DMS114 treated with DMSO at 0.1 percent for 48 hours (cell line): ENCODE results near the gene MRPS2.
"Not testable (repeated sequence)": the region's sequence is repeated elsewhere in the genome, so short reads cannot be mapped to it uniquely, and the experiment has no call there.

Source experiments
- DNase-seq: peaks from one replicate; lab custom pipeline; 2025; ENCODE audit not compliant: unreplicated experiment; lab: John Stamatoyannopoulos, UW

Gene MRPS2

DNA sequence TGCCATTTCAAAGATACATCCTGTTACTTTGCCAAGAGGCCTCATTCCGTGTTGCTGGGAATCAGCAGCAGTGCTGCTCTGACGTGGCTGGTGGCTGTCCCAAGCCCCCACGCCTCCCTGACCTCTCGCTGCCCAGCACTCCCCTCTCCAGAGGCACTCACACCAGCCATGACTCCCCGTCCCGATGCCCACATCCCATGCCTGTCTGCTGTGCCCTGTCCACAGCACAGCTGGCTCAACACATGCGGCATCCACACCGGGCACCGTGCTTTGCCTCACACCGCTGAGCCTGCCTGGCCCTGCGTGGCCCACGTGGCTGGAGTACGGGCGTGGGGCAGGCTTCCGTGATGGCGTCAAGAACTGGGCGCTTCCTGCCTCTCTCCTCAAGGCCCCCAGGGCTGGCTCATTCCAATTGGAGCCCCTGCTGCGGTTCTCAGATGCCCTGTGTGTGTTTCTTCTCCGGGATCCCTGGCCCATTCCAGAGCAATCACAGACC, 12.9 kb downstream of the MRPS2 start:
- DNase-seq = no peak

- not testable (repeated sequence) for DNase-seq
Measured at GRCh38 chr9:135513906-135514305, 13.4 kb downstream of the MRPS2 start.

DNA sequence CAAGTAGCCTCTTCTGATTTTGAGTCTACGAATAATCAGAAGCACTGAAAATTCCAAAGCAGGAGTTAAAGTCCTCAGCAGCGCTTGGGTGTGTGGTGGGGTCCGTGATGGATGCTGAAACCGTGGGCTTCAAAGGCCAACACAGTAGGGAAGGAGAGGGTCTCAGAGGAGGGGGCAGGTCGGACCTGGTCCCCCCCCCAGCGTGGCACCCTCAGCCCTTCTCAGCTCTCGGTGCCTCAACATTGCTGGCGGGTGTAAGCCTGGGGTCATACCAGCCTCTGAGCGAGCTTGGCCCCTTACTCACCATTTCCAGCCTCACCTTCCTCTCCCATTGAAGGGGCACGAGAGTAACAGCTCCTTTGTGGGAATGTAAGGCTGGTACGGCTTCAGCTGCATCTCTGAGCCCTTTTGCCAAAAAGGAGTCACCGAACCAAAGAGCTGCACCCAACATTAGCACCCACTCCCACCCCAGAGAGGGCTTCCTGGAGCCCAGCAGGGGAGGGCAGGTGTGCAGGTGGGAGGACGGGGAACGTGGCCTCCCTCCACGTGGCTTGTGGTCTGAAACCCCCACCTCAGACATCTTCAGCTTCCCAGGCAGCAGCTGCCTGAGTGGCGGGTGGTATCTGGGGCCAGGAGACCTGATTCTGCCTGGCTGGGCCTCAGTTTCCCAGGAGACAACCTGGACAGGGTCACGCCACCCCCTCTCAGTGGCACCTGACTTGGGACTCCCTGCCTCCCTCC, 14.0 kb downstream of the MRPS2 start:
- DNase-seq = no peak

GRCh38 chr9:135515083-135515951, 14.8 kb downstream of the MRPS2 start:
- no peak for DNase-seq

- DNase-seq = no peak
Measured at GRCh38 chr9:135516132-135516860, 15.8 kb downstream of the MRPS2 start.

DNA sequence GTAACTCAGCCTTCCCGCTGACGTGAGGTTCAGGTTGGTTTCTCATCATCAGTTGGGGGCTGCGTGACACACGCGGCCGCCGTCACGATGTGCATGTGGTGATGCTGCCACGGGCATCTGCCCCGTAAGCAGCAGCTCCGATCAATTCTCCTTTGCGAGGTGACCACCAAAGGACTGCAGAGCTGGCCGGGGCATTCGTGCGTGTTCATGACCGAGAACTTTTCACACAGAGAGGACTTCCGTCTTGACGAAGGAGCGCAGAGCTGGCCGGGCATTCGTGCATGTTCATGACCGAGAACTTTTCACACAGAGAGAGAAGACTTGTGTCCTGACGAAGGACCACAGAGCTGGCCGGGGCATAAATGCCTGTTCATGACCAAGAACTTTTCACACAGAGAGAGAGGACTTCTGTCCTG, 16.9 kb downstream of the MRPS2 start:
- DNase-seq = no peak

- no peak for DNase-seq
Measured at GRCh38 chr9:135519179-135519971, 18.9 kb downstream of the MRPS2 start.

GRCh38 chr9:135520916-135521607, 20.6 kb downstream of the MRPS2 start, which contains the start of gene LCN1:
TSS of gene LCN1 (plus strand) at chr9:135521440. CDS start at chr9:135521498, 58 bp downstream.
- DNase-seq = no peak

DNA sequence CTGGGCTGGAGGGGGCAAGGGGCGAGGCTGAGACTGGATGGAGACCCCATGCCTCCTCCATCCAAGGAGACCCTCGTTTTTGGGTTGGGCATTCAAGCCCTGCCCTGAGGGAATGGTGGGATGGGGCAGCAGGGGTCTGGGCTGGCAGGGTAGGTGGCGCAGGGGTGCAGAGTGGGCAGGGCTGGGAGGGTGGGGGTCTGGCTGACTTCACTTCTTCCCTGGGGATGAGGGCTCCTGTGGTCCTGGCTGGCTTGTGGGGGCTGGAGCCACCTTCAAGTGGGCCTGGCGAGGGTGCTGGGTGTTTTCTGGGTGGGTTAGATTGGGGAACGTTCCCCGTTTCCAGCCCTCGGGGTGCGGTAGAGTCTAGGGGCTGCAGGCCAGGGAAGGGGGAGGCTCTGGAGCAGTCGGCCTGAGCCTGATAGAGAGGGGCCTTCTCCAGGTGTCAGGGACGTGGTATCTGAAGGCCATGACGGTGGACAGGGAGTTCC, 21.2 kb downstream of the MRPS2 start:
- no peak for DNase-seq

GRCh38 chr9:135522137-135522877, 21.8 kb downstream of the MRPS2 start:
- no peak for DNase-seq

- no peak for DNase-seq
Measured at GRCh38 chr9:135522931-135523330, 22.4 kb downstream of the MRPS2 start.

GRCh38 chr9:135523521-135524129, 23.1 kb downstream of the MRPS2 start:
- no peak for DNase-seq

DNA sequence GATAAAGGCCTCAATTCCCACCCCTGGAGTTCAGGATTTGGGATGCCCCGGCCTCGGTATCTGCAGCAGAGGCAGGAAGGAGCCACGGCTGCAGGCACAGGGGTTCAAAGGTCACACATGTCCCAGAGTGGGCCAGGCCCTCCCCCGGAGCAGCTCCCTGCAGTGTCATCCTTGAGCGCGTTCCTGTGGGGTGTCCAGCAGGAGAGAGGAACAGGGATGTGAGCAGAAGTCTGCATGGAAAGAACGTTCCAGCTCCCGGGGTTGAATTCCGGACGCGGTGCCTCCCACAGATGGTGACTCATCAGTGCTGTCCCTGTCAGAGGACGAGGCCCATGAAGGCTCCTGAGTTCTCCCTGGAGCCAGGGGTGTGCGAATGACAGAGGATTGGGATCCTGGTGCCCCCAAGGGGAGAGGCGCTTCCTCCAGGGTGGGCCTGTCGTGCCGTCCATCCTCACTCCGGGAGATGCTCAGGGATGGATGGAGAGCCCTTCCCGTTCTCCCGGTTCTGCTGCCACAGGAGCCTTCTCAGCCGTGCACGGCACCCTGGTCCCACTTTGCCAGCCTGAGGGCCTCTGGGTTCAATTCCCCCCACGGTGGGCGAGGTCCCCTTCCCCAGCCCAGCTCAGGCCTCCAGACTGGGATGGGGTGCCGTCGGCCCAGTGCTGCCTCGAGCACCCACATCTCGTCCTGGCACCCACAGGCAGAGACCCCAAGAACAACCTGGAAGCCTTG, 23.8 kb downstream of the MRPS2 start:
- DNase-seq = no peak

DNA sequence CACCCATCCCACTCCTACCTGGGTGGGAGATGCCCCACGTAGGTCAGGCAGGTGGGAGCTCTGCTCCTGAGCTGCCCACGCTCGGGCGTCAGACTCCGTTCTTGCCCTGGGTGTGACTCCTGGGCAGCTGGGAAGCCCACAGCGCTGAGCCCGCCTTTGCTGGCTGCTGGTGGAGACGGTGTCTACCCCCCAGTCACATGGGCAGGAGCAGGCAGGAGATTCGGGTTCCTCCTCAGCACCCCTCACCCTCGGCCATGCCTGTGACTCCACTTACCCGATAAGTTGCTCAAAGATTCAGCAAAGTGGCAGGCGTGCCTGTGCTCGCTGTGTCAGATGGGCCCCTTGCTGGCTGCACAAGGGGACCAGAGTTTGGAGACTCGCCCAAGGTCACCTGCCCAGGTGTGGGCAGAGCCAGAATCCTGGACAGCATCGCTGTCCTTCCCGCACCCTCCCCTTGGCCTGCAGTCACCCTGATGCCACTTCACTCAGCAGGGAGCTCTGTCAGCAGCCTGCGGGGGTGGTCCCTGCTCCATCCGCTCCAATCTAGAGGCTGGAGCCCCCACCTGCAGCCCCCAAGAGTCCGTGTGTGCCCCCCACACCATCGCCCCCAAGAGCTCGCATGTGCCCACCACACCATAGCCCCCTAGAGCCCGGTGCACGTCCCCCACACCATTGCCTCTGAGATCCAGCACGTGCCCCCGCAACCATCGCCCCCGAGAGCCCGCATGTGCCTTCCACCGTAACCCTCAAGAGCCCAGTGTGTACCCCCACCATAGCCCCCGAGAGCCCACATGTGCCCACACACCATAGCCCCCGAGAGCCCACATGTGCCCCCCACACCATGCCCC, 25.0 kb downstream of the MRPS2 start:
- no peak for DNase-seq

- DNase-seq = no peak
Measured at GRCh38 chr9:135526089-135526729, 25.7 kb downstream of the MRPS2 start.

DNA sequence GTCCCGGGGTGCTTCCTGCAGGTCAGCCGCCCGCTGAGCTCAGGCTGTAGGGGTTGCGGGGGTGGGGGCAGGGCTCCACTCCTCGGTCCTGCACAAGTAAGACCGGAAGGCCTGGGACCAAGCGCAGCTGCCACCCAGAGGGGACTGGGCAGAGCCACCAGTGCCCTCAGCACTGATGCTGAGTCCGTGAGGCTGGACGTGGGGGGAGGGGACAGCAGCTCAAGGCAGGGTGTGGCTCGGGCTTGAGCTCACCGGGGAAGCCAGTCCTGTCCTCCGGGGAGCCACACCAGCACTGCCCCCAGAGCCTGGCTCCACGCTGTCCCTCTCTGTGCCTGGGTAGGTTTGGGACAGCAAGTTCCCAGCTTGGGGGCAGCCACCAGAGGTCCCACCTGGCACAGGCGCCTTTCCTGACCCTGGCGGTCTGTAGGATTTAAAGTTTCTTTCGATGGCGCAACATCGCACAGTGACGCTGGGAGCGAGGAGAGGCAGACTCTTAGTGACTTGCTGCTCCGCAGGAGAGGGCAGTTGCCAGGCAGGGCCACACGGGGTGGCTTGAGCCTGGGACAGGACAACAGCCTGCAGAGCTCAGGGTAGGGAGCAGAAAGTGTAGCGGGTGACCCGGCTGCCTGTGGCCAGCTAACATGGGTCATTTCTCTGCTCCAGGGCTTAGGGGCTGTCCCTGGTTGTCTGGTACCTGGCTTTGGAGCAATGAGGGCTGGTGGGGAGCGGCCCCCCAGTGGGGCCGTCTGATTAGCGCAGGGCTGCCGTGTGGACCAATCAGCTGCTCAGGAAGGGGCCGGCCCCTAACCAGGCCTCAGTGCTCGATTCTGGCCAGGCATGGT, 26.5 kb downstream of the MRPS2 start:
- no peak for DNase-seq
